ENCODE measurements around the gene FILIP1L. TPM values are rescaled to one million over a fixed set of nuclear protein-coding genes. Genes with fewer than 3 reads are reported as not detected.

The FILIP1L gene
- total RNA-seq, 2 donors from 2014 or later = 0.35 to 0.50 TPM

DNA sequence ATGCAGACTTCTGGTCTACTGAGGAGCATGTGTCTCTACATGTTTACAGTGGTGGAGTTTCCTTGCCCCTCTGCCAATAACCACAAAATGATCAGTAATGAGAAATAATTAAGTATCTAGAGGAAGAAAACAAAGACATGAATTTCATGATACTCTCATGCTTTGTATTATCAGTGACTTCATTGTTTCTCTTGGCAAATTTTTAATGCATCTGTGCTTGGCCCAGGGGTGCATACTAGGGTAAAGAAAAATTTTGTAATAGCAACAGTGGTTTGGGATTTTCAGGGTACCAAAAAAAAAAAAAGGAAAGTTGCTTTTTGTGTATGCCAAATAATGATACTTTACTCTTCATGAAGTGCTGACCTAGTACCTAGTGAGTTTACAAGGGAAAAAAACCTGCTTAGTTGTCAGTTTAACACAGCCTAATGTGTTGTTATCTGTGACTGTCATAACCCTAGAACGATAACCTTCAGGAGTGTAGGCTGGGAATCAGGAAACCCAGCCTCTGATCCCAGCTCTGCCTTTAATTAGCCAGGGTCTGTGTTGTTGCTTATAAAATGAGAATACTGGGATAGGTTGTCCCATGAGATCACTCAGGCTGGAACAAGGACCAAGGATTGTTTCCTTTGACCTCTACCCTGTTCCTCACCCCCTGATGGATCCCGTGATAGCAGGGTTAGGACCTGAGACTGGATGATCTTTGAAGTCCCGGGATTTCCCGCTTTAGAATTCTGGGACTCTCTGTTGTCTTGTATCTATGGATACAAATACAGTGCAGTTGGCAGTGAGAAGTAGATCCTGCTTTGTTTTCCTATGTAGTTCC, 179.1 kb downstream of the FILIP1L start:
- no peak for ATAC-seq (replicated peaks)
- no peak overlapping the region for H3K4me3 Mint-ChIP-seq
- H3K36me3 Mint-ChIP-seq (ENCODE audit: low read depth) = no peaks in the 10 kb centered on the region
- no peaks in the 10 kb centered on the region for H3K27me3 Mint-ChIP-seq
- H3K4me1 Mint-ChIP-seq = peaks cover 3% of the 10 kb centered on the region
- no peak overlapping the region for H3K27ac Mint-ChIP-seq
- no peaks in the 10 kb centered on the region for H3K9me3 Mint-ChIP-seq

DNA sequence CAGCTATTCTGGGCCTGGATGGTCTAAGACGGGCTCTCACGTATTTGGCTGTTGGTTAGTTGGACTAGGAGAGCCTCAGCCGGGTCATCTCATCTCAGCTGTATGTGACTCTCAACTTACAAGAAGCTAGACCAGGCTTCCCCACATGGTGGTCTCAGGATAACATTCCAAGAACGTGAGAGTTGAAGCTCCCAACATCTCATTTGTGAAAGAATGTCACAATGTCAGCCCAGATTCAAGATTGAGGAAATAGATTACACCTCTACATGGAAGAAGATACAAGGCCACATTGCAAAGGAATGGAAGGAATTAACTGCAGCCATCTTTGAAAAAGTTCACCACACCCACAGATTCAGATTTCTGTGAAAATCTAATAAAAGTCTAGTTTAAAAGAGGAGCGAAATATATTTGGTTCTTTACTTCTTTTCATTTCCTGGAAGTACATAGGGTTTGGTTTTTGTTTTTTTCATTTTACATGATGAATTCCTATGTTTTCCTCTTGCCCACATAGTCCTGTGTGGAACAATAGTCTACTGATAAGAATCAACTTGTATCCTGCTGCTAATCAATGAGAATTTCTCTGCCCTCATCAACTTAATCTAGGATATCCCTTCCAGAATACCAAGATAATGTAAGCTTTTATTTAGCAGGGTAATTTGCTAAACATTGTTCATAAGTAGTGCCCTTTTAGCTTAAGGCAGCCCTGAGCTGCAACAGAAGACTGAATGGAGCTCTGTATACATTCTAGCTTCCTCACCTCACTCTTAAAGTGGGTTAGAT, 180.1 kb downstream of the FILIP1L start:
- Mint-ChIP-seq H3K9me3 (no peaks in the 10 kb centered on the region), H3K4me1 (peaks cover 3% of the 10 kb centered on the region), H3K27ac (no peak overlapping the region), H3K27me3 (no peaks in the 10 kb centered on the region), H3K36me3 (ENCODE audit: low read depth) (no peaks in the 10 kb centered on the region), H3K4me3 (no peak overlapping the region)
- ATAC-seq (replicated peaks) = no peak

DNA sequence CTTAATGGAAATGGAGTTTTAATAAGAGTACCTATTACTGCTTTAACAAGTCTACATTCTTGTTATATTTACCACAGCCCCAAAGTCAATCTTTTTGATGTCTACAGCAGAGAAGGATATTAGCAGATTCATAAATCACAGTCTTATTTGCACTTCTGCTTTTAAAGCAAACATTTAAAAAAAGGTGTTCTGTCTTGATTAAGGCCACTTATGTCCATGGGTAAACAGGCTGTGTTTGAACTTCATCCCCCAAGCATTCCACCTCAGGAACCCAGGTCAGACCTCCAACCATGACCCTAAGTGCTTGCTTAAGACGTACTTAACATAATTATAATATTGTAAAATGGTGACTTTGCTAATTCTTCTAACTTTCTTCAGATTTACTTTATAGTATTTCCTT, 183.2 kb downstream of the FILIP1L start:
- Mint-ChIP-seq H3K4me3 (no peak overlapping the region), H3K27ac (no peak overlapping the region), H3K9me3 (no peaks in the 10 kb centered on the region), H3K36me3 (ENCODE audit: low read depth) (no peaks in the 10 kb centered on the region), H3K27me3 (no peaks in the 10 kb centered on the region), H3K4me1 (peaks cover 3% of the 10 kb centered on the region)
- ATAC-seq (replicated peaks) = no peak

DNA sequence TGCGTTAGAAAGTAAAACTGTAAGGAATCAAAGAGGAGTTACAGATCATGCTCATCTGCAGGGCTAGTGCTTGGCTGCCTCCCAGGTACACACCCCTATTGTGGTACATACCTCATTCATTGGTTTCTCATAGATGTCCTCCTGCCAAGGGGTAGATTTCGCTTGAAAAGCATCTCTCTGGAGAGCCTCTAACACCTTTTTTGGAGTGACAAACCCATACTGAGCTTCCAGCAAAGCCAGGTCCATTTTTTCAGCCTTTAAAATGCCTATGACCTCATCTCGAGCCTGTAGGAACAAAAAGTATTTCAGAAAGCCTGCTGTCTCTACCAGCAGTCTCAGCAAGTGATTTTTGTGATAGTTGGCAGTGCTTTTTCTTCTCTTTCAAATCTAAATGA, 184.6 kb downstream of the FILIP1L start:
- H3K9me3 Mint-ChIP-seq = no peaks in the 10 kb centered on the region
- no peak overlapping the region for H3K4me3 Mint-ChIP-seq
- no peak for ATAC-seq (replicated peaks)
- no peaks in the 10 kb centered on the region for H3K36me3 Mint-ChIP-seq (ENCODE audit: low read depth)
- peaks cover 3% of the 10 kb centered on the region for H3K4me1 Mint-ChIP-seq
- no peak overlapping the region for H3K27ac Mint-ChIP-seq
- no peaks in the 10 kb centered on the region for H3K27me3 Mint-ChIP-seq

DNA sequence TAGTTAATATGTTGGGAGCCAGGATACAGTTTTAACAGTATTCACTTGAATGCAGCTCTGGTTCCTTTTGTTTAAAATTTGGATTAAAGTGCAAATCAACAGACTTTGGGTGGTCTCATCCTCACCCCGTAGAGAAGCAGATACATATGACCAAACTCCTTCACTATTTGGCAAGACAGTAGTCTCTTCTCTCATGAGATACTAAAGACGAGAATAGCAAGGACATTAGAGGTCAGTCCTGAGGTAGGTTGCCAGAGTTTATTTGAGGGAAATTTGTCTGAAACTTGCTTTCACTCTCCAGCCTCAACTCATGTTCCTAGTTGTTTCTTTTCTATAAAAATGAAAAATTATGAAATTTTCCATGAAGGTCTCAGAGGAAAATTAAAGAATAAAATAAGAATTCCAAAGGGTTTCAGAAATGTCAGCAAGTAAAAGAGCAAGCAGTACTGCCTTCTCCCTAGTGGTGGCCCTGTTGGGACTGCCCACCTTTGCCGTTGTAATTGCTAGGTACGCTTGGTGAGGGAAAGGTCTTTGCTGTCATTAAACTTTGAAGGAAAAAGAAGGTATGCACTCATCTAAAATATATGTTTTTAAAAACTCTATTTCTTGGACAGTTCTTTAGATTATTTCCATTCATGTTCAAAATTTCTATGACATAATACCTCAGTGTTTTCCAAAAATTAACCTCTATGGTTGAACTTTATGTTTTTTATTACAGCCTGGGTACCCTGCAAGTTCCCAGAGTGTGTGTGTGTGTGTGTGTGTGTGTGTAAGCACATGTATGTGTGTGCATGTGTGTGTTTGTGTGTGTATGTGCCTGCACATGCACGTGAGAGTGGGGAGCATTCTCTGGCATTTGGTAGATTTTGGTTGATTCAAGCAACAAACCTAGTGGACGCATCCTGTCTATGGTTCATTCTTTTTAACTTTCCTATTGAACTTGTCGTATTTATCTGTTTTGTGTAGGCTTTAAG, 185.2 kb downstream of the FILIP1L start:
- H3K9me3 Mint-ChIP-seq = no peaks in the 10 kb centered on the region

GRCh38 chr3:99927671-99928457, 186.4 kb downstream of the FILIP1L start:
- Mint-ChIP-seq H3K36me3 (ENCODE audit: low read depth) (no peaks in the 10 kb centered on the region), H3K4me3 (no peak overlapping the region), H3K4me1 (peaks cover 7% of the 10 kb centered on the region)

More for the DNA sequence above, 185.2 kb downstream of the FILIP1L start:
- no peak overlapping the region for H3K4me3 Mint-ChIP-seq
- H3K4me1 Mint-ChIP-seq = peaks cover 3% of the 10 kb centered on the region
- H3K27me3 Mint-ChIP-seq = no peaks in the 10 kb centered on the region
- H3K36me3 Mint-ChIP-seq (ENCODE audit: low read depth) = no peaks in the 10 kb centered on the region
- ATAC-seq (replicated peaks) = no peak
- H3K27ac Mint-ChIP-seq = no peak overlapping the region

GRCh38 chr3:99925584-99926230, 188.6 kb downstream of the FILIP1L start:
- no peak for ATAC-seq (replicated peaks)
- Mint-ChIP-seq H3K9me3 (peaks cover 4% of the 10 kb centered on the region), H3K27ac (no peak overlapping the region), H3K4me1 (peaks cover 5% of the 10 kb centered on the region), H3K36me3 (ENCODE audit: low read depth) (no peaks in the 10 kb centered on the region), H3K27me3 (no peaks in the 10 kb centered on the region), H3K4me3 (no peak overlapping the region)

More at GRCh38 chr3:99927671-99928457, 186.4 kb downstream of the FILIP1L start:
- Mint-ChIP-seq H3K9me3 (peaks cover 3% of the 10 kb centered on the region), H3K27me3 (no peaks in the 10 kb centered on the region), H3K27ac (no peak overlapping the region)
- ATAC-seq (replicated peaks) = no peak

DNA sequence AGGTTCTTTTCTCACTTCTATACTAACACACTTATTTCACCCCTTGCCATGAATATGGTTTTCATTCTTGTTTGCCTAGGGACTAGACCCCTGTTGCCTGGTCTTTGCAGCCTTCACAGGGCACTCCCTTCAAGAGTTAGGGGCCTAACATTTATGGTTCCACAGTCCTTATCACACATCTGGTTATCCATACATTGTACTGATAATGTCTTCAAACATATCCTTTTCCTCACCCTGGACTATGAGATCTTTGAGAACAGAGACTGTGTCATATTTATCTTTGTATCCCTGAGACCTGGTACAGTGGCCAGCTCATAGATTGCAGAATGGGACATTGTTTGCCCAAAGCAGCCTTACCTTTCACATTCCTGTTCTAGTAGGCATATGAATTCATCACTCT, 190.4 kb downstream of the FILIP1L start:
- Mint-ChIP-seq H3K27me3 (no peaks in the 10 kb centered on the region), H3K4me1 (peaks cover 4% of the 10 kb centered on the region)
- ATAC-seq (replicated peaks) = no peak

GRCh38 chr3:99921986-99922385, 192.3 kb downstream of the FILIP1L start:
- ATAC-seq (replicated peaks) = no peak
- Mint-ChIP-seq H3K27ac (no peak overlapping the region), H3K4me1 (peaks cover 4% of the 10 kb centered on the region), H3K27me3 (no peaks in the 10 kb centered on the region), H3K4me3 (no peak overlapping the region), H3K36me3 (ENCODE audit: low read depth) (no peaks in the 10 kb centered on the region), H3K9me3 (peaks cover 4% of the 10 kb centered on the region)

More for the DNA sequence above, 190.4 kb downstream of the FILIP1L start:
- H3K9me3 Mint-ChIP-seq = peaks cover 4% of the 10 kb centered on the region
- no peaks in the 10 kb centered on the region for H3K36me3 Mint-ChIP-seq (ENCODE audit: low read depth)
- H3K4me3 Mint-ChIP-seq = no peak overlapping the region
- no peak overlapping the region for H3K27ac Mint-ChIP-seq

DNA sequence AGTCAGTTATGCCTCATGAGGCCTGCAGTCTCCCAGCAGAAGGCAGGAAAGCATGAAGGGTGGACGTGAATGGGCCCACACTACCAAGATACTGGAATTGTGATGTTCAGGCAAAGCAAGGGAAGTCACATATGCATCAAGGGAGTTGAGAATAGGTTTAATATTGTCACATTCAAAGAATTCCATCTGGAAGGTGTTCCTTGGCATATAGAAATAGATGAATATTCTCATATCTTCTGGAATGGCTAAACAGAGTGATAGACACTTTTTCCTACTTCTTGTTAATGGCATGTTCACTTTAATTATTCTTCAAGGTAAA, 193.0 kb downstream of the FILIP1L start:
- peaks cover 4% of the 10 kb centered on the region for H3K4me1 Mint-ChIP-seq
- ATAC-seq (replicated peaks) = no peak
- H3K27me3 Mint-ChIP-seq = no peaks in the 10 kb centered on the region
- peaks cover 4% of the 10 kb centered on the region for H3K9me3 Mint-ChIP-seq
- no peak overlapping the region for H3K4me3 Mint-ChIP-seq
- no peak overlapping the region for H3K27ac Mint-ChIP-seq
- no peaks in the 10 kb centered on the region for H3K36me3 Mint-ChIP-seq (ENCODE audit: low read depth)

- ATAC-seq (replicated peaks) = no peak
- no peak overlapping the region for H3K4me3 Mint-ChIP-seq
- H3K27ac Mint-ChIP-seq = no peak overlapping the region
- H3K36me3 Mint-ChIP-seq (ENCODE audit: low read depth) = no peaks in the 10 kb centered on the region
- peaks cover 4% of the 10 kb centered on the region for H3K9me3 Mint-ChIP-seq
- peaks cover 4% of the 10 kb centered on the region for H3K4me1 Mint-ChIP-seq
- H3K27me3 Mint-ChIP-seq = no peaks in the 10 kb centered on the region
Measured at GRCh38 chr3:99920481-99921376, 193.6 kb downstream of the FILIP1L start.

- peaks cover 4% of the 10 kb centered on the region for H3K9me3 Mint-ChIP-seq
Measured at GRCh38 chr3:99919694-99920093, 194.6 kb downstream of the FILIP1L start.

More at GRCh38 chr3:99919694-99920093, 194.6 kb downstream of the FILIP1L start:
- no peak for ATAC-seq (replicated peaks)
- no peaks in the 10 kb centered on the region for H3K27me3 Mint-ChIP-seq
- no peak overlapping the region for H3K27ac Mint-ChIP-seq
- no peaks in the 10 kb centered on the region for H3K36me3 Mint-ChIP-seq (ENCODE audit: low read depth)
- H3K4me1 Mint-ChIP-seq = peaks cover 4% of the 10 kb centered on the region
- no peak overlapping the region for H3K4me3 Mint-ChIP-seq

All from activated T-helper 17 cell treated with anti-CD3 and anti-CD28 coated beads, Interleukin-2, amount 50 U/mL, for 72 hours (primary cell).